ENCODE data around the gene GATB.

DNA sequence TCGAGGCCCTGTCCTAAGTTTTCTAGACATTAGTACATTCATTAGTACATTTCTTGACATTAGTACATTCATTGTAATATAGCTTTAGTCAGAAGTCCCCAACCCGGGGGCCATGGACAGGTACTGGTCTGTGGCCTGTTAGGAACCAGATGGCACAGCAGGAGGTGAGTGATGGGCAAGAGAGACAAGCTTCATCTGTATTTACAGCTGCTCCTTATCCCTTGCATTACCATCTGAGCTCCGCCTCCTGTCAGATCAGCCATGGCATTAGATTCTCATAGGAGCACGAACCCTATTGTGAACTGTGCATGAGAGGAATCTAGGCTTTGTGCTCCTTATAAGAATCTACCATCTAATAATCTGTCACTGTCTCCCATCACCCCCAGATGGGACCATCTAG lies 48.0 kb downstream of the GATB start:
- TF ChIP-seq, protein P1, sequence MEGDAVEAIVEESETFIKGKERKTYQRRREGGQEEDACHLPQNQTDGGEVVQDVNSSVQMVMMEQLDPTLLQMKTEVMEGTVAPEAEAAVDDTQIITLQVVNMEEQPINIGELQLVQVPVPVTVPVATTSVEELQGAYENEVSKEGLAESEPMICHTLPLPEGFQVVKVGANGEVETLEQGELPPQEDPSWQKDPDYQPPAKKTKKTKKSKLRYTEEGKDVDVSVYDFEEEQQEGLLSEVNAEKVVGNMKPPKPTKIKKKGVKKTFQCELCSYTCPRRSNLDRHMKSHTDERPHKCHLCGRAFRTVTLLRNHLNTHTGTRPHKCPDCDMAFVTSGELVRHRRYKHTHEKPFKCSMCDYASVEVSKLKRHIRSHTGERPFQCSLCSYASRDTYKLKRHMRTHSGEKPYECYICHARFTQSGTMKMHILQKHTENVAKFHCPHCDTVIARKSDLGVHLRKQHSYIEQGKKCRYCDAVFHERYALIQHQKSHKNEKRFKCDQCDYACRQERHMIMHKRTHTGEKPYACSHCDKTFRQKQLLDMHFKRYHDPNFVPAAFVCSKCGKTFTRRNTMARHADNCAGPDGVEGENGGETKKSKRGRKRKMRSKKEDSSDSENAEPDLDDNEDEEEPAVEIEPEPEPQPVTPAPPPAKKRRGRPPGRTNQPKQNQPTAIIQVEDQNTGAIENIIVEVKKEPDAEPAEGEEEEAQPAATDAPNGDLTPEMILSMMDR (conservative IDR thresholded peaks at IDR 0.05; ENCODE audit: low read depth, low read length), result no peak
- no peak for TF ChIP-seq EZH2 (IDR thresholded peaks at IDR 0.05; ENCODE audit: low read length, unreplicated experiment)
